Neural progenitor cell (in vitro differentiated cells): ENCODE data around the gene PTPN5.
"Not testable (repeated sequence)": the region's sequence is repeated elsewhere in the genome, so short reads cannot be mapped to it uniquely, and the experiment has no call there.

Experiments used
- EZH2 ChIP-seq: fragments of 200-600 bp; sonication (generic); IDR thresholded peaks from 2 replicates; pipeline ENCODE4 v1.6.1; 2017; ENCODE audit warnings: antibody characterized with exemption, mild to moderate bottlenecking, moderate library complexity
- EZH2phosphoT487 ChIP-seq: fragments of 200-600 bp; sonication (generic); IDR thresholded peaks from 2 replicates; pipeline ENCODE4 v1.6.1; 2017; ENCODE audit warnings: antibody characterized with exemption
- TF ChIP-seq, protein P1 (sequence below): fragments of 200-600 bp; sonication (generic); IDR thresholded peaks from 2 replicates; pipeline ENCODE4 v1.5.1; 2017; ENCODE audit warnings: antibody characterized with exemption, mild to moderate bottlenecking

DNA sequence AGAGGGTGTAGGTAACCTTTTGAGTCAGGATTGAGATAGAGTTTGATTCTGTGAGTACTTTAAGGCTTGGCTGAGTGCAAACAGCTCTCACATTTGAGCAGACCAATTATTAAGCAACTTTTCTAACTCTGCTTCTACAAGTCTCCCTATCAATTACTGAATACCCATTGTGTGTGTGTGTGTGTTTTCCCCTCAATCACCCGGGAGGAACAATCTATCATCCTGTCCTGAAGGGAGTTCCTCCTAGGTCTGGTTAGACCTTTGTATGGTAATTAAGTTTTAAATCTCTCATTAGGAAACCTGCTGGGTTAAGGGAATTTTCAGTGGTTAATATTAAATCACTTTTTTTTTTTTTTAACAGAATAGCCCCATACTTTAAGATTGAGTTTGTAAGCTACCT lies 28.6 kb upstream of the PTPN5 start:
- TF ChIP-seq, protein P1, sequence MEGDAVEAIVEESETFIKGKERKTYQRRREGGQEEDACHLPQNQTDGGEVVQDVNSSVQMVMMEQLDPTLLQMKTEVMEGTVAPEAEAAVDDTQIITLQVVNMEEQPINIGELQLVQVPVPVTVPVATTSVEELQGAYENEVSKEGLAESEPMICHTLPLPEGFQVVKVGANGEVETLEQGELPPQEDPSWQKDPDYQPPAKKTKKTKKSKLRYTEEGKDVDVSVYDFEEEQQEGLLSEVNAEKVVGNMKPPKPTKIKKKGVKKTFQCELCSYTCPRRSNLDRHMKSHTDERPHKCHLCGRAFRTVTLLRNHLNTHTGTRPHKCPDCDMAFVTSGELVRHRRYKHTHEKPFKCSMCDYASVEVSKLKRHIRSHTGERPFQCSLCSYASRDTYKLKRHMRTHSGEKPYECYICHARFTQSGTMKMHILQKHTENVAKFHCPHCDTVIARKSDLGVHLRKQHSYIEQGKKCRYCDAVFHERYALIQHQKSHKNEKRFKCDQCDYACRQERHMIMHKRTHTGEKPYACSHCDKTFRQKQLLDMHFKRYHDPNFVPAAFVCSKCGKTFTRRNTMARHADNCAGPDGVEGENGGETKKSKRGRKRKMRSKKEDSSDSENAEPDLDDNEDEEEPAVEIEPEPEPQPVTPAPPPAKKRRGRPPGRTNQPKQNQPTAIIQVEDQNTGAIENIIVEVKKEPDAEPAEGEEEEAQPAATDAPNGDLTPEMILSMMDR = not testable (repeated sequence)
- TF ChIP-seq EZH2, EZH2phosphoT487: not testable (repeated sequence)
